GM18867 (cell line): ENCODE results near the gene CHRNA4.

ENCODE experiments used
- ATAC-seq: cut with Tn5 transposase; IDR thresholded peaks from one replicate; pipeline ENCODE4 v1.9.1; 2021; ENCODE audit warnings: mild to moderate bottlenecking, moderate library complexity; ENCODE audit not compliant: unreplicated experiment

The CHRNA4 gene

GRCh38 chr20:63379296-63379695, 18.1 kb upstream of the CHRNA4 start:
- ATAC-seq, result no peak

- ATAC-seq, result no peak
Observed at GRCh38 chr20:63378626-63379025, 17.5 kb upstream of the CHRNA4 start.

GRCh38 chr20:63377951-63378381, 16.8 kb upstream of the CHRNA4 start:
- no peak for ATAC-seq

- ATAC-seq, result no peak
Observed at GRCh38 chr20:63377256-63377941, 16.2 kb upstream of the CHRNA4 start.

- no peak for ATAC-seq
Observed at GRCh38 chr20:63376283-63377250, 15.4 kb upstream of the CHRNA4 start.

- ATAC-seq, result no peak
Observed at GRCh38 chr20:63375438-63375837, 14.3 kb upstream of the CHRNA4 start.

GRCh38 chr20:63374504-63374903, 13.4 kb upstream of the CHRNA4 start:
- no peak for ATAC-seq

- no peak for ATAC-seq
Observed at GRCh38 chr20:63373996-63374395, 12.8 kb upstream of the CHRNA4 start.

GRCh38 chr20:63372971-63373885, 12.1 kb upstream of the CHRNA4 start:
- ATAC-seq, result no peak

GRCh38 chr20:63371291-63371865, 10.2 kb upstream of the CHRNA4 start:
- no peak for ATAC-seq

GRCh38 chr20:63370618-63371187, 9.6 kb upstream of the CHRNA4 start:
- ATAC-seq, result no peak

- no peak for ATAC-seq
Observed at GRCh38 chr20:63369724-63370617, 8.8 kb upstream of the CHRNA4 start.

GRCh38 chr20:63369024-63369530, 7.9 kb upstream of the CHRNA4 start:
- no peak for ATAC-seq

GRCh38 chr20:63368151-63368550, 7.0 kb upstream of the CHRNA4 start:
- ATAC-seq, result no peak

- no peak for ATAC-seq
Observed at GRCh38 chr20:63367446-63368055, 6.4 kb upstream of the CHRNA4 start.

GRCh38 chr20:63366390-63367365, 5.5 kb upstream of the CHRNA4 start:
- no peak for ATAC-seq

- ATAC-seq, result no peak
Observed at GRCh38 chr20:63365601-63366389, 4.6 kb upstream of the CHRNA4 start.
